A673 (cell line): ENCODE data around the gene HDAC4. TPM values are rescaled to one million over a fixed set of nuclear protein-coding genes. Genes with fewer than 3 reads are reported as not detected.

ENCODE experiments used
- BruUV-seq: library from RNA; stranded (reverse); fragments of 400-500 nt; replicated peaks from 2 replicates; lab custom pipeline; 2021; lab: Mats Ljungman, UMichigan
- CTCF ChIA-PET: fragments of 300-600 bp; sonication (Branson Sonifier 250); formaldehyde crosslinking; loops from one replicate; lab custom pipeline; 2022; ENCODE audit warnings: antibody characterized with exemption; lab: Charles Lee
- POLR2A ChIA-PET: fragments of 300-600 bp; sonication (Branson Sonifier 250); formaldehyde crosslinking; loops from one replicate; lab custom pipeline; 2022; ENCODE audit warnings: antibody characterized with exemption; ENCODE audit not compliant: low non-redundant PET; lab: Charles Lee
- DNase-seq: peaks from one replicate; pipeline ENCODE4 v3.0.0-alpha.2; 2015; ENCODE audit warnings: low spot score
- H3K27ac ChIP-seq: fragments of 200-600 bp; sonication (generic); 2 replicates; pipeline ENCODE4 v1.5.1; 2016; ENCODE audit warnings: mixed run types, low read depth, mild to moderate bottlenecking, mixed read lengths, antibody characterized with exemption, low read length; ENCODE audit not compliant: poor library complexity, severe bottlenecking
- H3K27me3 ChIP-seq: fragments of 200-600 bp; sonication (generic); replicated peaks from 2 replicates; pipeline ENCODE4 v1.6.1; 2017; ENCODE audit warnings: mixed run types, low read depth, mild to moderate bottlenecking, mixed read lengths, antibody characterized with exemption, low read length; ENCODE audit not compliant: insufficient read depth, poor library complexity
- H3K36me3 ChIP-seq: fragments of 200-600 bp; sonication (generic); 2 replicates; pipeline ENCODE4 v1.6.1; 2016; ENCODE audit warnings: mixed run types, mild to moderate bottlenecking, mixed read lengths, antibody characterized with exemption, low read length; ENCODE audit not compliant: insufficient read depth, poor library complexity, severe bottlenecking
- H3K4me1 ChIP-seq: fragments of 200-600 bp; sonication (generic); 2 replicates; pipeline ENCODE4 v1.6.1; 2017; ENCODE audit warnings: mixed run types, mild to moderate bottlenecking, mixed read lengths, antibody characterized with exemption, low read length; ENCODE audit not compliant: insufficient read depth, poor library complexity, severe bottlenecking
- H3K4me3 ChIP-seq: fragments of 200-600 bp; sonication (generic); 2 replicates; pipeline ENCODE4 v1.5.1; 2016; ENCODE audit warnings: low read depth, mixed run types, mild to moderate bottlenecking, mixed read lengths, low read length; ENCODE audit not compliant: poor library complexity, severe bottlenecking
- H3K9me3 ChIP-seq: fragments of 200-600 bp; sonication (generic); 2 replicates; pipeline ENCODE4 v1.6.1; 2016; ENCODE audit warnings: mixed run types, low read depth, mild to moderate bottlenecking, mixed read lengths, antibody characterized with exemption, low read length; ENCODE audit not compliant: poor library complexity, severe bottlenecking
- EZH2 ChIP-seq: fragments of 200-600 bp; sonication (generic); IDR thresholded peaks from 2 replicates; pipeline ENCODE4 v1.6.1; 2017; ENCODE audit warnings: borderline replicate concordance, low read depth, mild to moderate bottlenecking, mixed read lengths, antibody characterized with exemption, low read length; ENCODE audit not compliant: poor library complexity, severe bottlenecking
- intact Hi-C: fragments of 100-400 bp; cut with micrococcal nuclease; formaldehyde crosslinking; loops from one replicate; pipeline ENCODE4 v1.10.0; 2022; ENCODE audit not compliant: unreplicated experiment
- total RNA-seq: library from RNA; stranded (reverse); gene quantifications from 2 replicates; pipeline ENCODE4 v1.2.3, GENCODE V29; 2021
- TF ChIP-seq, protein P1 (sequence below): fragments of 300-800, 200-600 bp; sonication (generic); conservative IDR thresholded peaks from 2 replicates; pipeline ENCODE4 v1.5.1; 2017; ENCODE audit warnings: low read depth, mild to moderate bottlenecking, antibody characterized with exemption, low read length, moderate library complexity, mixed read lengths

The HDAC4 gene
- total RNA-seq, 1 experiment from 2014 or later, result 40.0 TPM

DNA sequence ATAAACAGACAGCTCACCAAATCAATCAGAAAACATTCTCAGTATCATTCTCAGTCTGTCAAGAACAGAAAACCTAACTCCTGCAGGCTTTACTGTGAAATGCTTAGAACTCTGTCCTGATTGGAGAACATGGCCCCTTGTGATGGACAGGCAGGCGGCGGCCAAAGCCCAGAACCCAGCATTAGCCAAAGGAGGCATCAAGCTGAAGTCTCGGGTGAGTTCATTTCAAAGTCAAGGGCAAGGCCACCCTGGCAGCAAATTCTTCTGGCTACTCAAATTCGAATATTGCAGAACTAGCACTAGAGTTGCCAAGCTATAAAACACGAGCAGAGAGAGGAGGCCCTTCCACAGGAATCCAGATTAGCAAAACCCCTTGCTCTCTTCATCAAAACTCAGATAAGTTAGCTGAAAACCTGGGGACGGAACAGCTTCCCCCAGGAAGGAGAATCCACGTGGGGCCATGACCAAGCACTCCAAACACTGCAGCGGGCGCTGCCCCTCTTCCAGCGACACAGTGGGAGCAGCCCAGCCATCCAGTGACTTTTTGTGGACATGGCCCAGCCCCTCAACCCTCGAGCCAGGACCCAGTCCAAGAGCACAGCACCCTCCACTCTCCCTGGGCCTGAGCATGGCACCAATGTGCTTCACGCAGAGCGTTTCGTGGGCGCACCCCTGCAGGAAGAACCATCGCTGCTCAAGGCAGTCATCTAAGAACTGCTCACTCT lies 98.6 kb downstream of the HDAC4 start:
- intact Hi-C loops, result no loop called here
- no peaks in the 10 kb centered on the region for H3K4me1 ChIP-seq
- H3K9me3 ChIP-seq, result no peaks in the 10 kb centered on the region
- no peak overlapping the region for H3K27ac ChIP-seq
- H3K36me3 ChIP-seq, result no peaks in the 10 kb centered on the region
- no peak overlapping the region for H3K4me3 ChIP-seq
- TF ChIP-seq EZH2, result no peak
- TF ChIP-seq, protein P1, sequence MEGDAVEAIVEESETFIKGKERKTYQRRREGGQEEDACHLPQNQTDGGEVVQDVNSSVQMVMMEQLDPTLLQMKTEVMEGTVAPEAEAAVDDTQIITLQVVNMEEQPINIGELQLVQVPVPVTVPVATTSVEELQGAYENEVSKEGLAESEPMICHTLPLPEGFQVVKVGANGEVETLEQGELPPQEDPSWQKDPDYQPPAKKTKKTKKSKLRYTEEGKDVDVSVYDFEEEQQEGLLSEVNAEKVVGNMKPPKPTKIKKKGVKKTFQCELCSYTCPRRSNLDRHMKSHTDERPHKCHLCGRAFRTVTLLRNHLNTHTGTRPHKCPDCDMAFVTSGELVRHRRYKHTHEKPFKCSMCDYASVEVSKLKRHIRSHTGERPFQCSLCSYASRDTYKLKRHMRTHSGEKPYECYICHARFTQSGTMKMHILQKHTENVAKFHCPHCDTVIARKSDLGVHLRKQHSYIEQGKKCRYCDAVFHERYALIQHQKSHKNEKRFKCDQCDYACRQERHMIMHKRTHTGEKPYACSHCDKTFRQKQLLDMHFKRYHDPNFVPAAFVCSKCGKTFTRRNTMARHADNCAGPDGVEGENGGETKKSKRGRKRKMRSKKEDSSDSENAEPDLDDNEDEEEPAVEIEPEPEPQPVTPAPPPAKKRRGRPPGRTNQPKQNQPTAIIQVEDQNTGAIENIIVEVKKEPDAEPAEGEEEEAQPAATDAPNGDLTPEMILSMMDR, result no peak
- ChIA-PET POLR2A (no interaction called here), CTCF (no interaction called here)
- no peak for DNase-seq
- BruUV-seq, result no TSS peak
- H3K27me3 ChIP-seq, result no peaks in the 10 kb centered on the region

DNA sequence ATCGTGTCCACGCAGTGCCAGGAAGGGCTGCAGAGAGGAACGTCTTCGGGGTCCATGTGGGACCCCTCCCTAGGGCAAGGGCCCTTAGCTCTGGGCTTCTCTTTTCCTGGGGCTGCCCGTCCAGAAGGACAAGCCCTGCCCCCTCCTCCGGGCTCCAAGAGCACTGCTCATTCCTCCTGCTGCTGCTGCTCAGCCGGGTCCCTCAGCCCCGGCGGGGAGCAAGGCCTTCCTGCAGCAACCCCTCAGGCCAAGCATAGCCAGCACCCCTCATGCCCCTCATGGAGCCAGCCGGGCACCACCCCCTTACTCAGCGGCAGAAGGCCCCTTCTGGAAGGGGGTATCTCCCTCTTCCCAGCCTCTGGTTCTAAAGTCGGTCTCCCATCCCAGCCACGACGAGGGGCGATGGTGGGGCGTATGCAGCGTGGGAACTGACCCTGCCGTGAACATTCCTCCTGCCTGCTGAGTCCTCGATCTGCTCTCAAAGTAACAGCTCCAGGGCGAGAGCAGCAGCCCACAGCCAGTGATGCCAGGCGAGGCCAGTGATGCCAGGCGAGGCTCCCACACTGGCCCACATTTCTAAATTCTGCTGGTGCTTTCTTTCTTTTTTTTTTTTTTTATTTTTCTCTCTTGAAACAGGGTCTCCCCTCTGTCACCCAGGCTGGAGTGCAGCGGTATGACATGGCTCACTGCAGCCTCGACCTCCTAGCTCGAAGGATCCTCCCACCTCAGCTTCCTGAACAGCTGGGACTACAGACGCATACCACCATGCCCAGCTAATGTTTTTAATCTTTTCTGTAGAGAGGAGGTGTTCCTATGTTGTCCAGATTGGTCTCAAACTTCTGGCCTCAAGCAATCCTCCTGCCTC lies 99.7 kb downstream of the HDAC4 start:
- POLR2A ChIA-PET, result interaction anchor here (0.7 kb wide), 1 partner anchor 241 kb away, joined by 3 read pairs; no protein-coding TSS in a partner anchor
- TF ChIP-seq, protein P1, result no peak
- no peak for TF ChIP-seq EZH2

DNA sequence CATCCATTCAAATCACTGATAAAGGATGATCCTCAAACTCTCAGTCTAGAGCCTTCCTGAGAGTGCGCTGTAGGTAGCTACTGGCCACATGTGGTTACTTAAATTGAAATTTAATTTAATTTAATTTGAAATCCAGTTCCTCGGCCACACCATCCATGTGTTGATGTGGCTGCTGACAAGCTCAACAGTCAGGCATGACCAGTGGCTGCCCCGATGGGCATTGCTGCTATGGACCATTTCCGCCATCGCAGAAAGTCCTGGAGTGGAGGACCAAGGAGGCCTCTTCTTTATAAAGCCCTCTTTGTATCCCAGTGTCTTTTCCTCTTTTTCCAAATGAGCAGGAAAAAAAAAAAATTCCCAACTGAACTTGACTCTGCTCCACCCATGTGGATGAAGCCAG lies 100.6 kb downstream of the HDAC4 start:
- Histone ChIP-seq H3K27me3 (no peaks in the 10 kb centered on the region), H3K36me3 (no peaks in the 10 kb centered on the region), H3K27ac (no peak overlapping the region), H3K4me3 (no peak overlapping the region), H3K4me1 (no peaks in the 10 kb centered on the region), H3K9me3 (no peaks in the 10 kb centered on the region)
- no peak for DNase-seq
- ChIA-PET CTCF (no interaction called here), POLR2A (interaction anchor here (0.7 kb wide), 1 partner anchor 240 kb away, joined by 3 read pairs; no protein-coding TSS in a partner anchor)
- no peak for TF ChIP-seq EZH2
- TF ChIP-seq, protein P1, result no peak
- intact Hi-C loops, result no loop called here
- no TSS peak for BruUV-seq

More for the DNA sequence above, 99.7 kb downstream of the HDAC4 start:
- no TSS peak for BruUV-seq
- intact Hi-C loops, result no loop called here
- H3K27ac ChIP-seq, result no peak overlapping the region
- CTCF ChIA-PET, result no interaction called here
- H3K4me3 ChIP-seq, result no peak overlapping the region
- no peaks in the 10 kb centered on the region for H3K36me3 ChIP-seq
- no peaks in the 10 kb centered on the region for H3K4me1 ChIP-seq
- no peaks in the 10 kb centered on the region for H3K9me3 ChIP-seq
- H3K27me3 ChIP-seq, result no peaks in the 10 kb centered on the region
- no peak for DNase-seq
